SIG-M5 treated with dmso at 0.1 percent for 504 hours (cell line): Measurements from ENCODE around the gene COA3.

Experiments
- DNase-seq: peaks from one replicate; lab custom pipeline; 2025; ENCODE audit not compliant: unreplicated experiment; lab: John Stamatoyannopoulos, UW

The COA3 gene

GRCh38 chr17:42818379-42818778, 19.9 kb upstream of the COA3 start:
- DNase-seq, result no peak

GRCh38 chr17:42817866-42818265, 19.4 kb upstream of the COA3 start:
- no peak for DNase-seq

GRCh38 chr17:42814633-42815399, 16.3 kb upstream of the COA3 start:
- no peak for DNase-seq

- peak; percentile 53 for DNase-seq
Measured at GRCh38 chr17:42809250-42809649, 10.7 kb upstream of the COA3 start.

- DNase-seq, result no peak
Measured at GRCh38 chr17:42806249-42806648, 7.7 kb upstream of the COA3 start.

- peak; percentile 37 for DNase-seq
Measured at GRCh38 chr17:42804918-42805367, 6.4 kb upstream of the COA3 start.

GRCh38 chr17:42803074-42803883, 4.8 kb upstream of the COA3 start:
- DNase-seq, result no peak

GRCh38 chr17:42798011-42798382, 507 bp downstream of the COA3 start:
- DNase-seq, result no peak

- DNase-seq, result no peak
Measured at GRCh38 chr17:42797067-42798007, 1.2 kb downstream of the COA3 start.

GRCh38 chr17:42796066-42796758, 2.3 kb downstream of the COA3 start:
- no peak for DNase-seq

GRCh38 chr17:42795465-42795864, 3.0 kb downstream of the COA3 start:
- DNase-seq, result no peak

- DNase-seq, result no peak
Measured at GRCh38 chr17:42795061-42795460, 3.4 kb downstream of the COA3 start.

GRCh38 chr17:42792545-42792944, 6.0 kb downstream of the COA3 start:
- no peak for DNase-seq

GRCh38 chr17:42791948-42792347, 6.6 kb downstream of the COA3 start:
- DNase-seq, result no peak

GRCh38 chr17:42787266-42787665, 11.2 kb downstream of the COA3 start:
- DNase-seq, result no peak

GRCh38 chr17:42784811-42785592, 13.5 kb downstream of the COA3 start:
- DNase-seq, result no peak

- DNase-seq, result peak; percentile 22
Measured at GRCh38 chr17:42784409-42784808, 14.1 kb downstream of the COA3 start.

GRCh38 chr17:42783791-42784138, 14.7 kb downstream of the COA3 start:
- DNase-seq, result no peak

- no peak for DNase-seq
Measured at GRCh38 chr17:42783062-42783790, 15.3 kb downstream of the COA3 start.
